Endothelial cell of umbilical vein (primary cell): ENCODE measurements around the gene SUMO2. TPM values are rescaled to one million over a fixed set of nuclear protein-coding genes. Genes with fewer than 3 reads are reported as not detected.

Experiments
- BruUV-seq: library from RNA; stranded (reverse); fragments of 400-500 nt; replicated peaks from 2 replicates; lab custom pipeline; 2021; lab: Mats Ljungman, UMichigan
- CTCF ChIA-PET: fragments of 300-600, 350-600 bp; sonication (Branson Sonifier 250); formaldehyde crosslinking; loops from one replicate; lab custom pipeline; 2021; ENCODE audit warnings: antibody characterized with exemption, inconsistent platforms; lab: Charles Lee
- POLR2A ChIA-PET: fragments of 300-600, 350-600 bp; sonication (Branson Sonifier 250); formaldehyde crosslinking; loops from one replicate; lab custom pipeline; 2021; ENCODE audit warnings: antibody characterized with exemption, inconsistent platforms; lab: Charles Lee
- DNase-seq: peaks from one replicate; pipeline ENCODE4 v3.0.0-alpha.2; 2011; ENCODE audit warnings: low read depth, low spot score
- FAIRE-seq: peaks from 2 replicates; lab custom pipeline; 2011; peaks lifted over from hg19 to GRCh38; lab: Jason Lieb, UNC
- H2AFZ ChIP-seq: 2 replicates; pipeline ENCODE4 v1.6.0; 2012; ENCODE audit warnings: low read depth, low read length, control low read depth, inconsistent platforms
- H3K27ac ChIP-seq: 2 replicates; pipeline ENCODE4 v1.5.1; 2011; ENCODE audit warnings: low read depth, mild to moderate bottlenecking, control low read depth, low read length, moderate library complexity; ENCODE audit not compliant: insufficient read depth
- H3K27me3 ChIP-seq, 2 experiments: 2 replicates each; pipeline versions ENCODE4 v1.6.0 to v1.6.1; 2011; ENCODE audit warnings: low read length in 2 of 2, mixed read lengths in 1 of 2; ENCODE audit not compliant: control insufficient read depth in 2 of 2, insufficient read depth in 2 of 2
- H3K36me3 ChIP-seq, 2 experiments: 2 replicates in 1 of 2; 3 replicates in 1 of 2; pipeline ENCODE4 v1.5.1; 2011; ENCODE audit warnings: low read length in 2 of 2, mild to moderate bottlenecking in 1 of 2, moderate library complexity in 1 of 2; ENCODE audit not compliant: control insufficient read depth in 2 of 2, insufficient read depth in 2 of 2; ENCODE audit errors: extremely low read depth in 1 of 2
- H3K4me1 ChIP-seq: 3 replicates; pipeline ENCODE4 v1.5.1; 2011; ENCODE audit warnings: mild to moderate bottlenecking, low read length; ENCODE audit not compliant: control insufficient read depth, insufficient read depth; ENCODE audit errors: extremely low read depth
- H3K4me2 ChIP-seq: 2 replicates; pipeline ENCODE4 v1.6.1; 2011; ENCODE audit warnings: low read length, control low read depth, mixed read lengths; ENCODE audit not compliant: insufficient read depth
- H3K4me3 ChIP-seq, 3 experiments: fragments of 200-600 bp in 1 of 3; sonication (generic), shearing (Covaris generic) in 1 of 3; replicated peaks in 1 of 3; 2 replicates each; pipeline ENCODE4 v1.5.1; 2011 to 2016; ENCODE audit warnings: control low read depth in 3 of 3, low read length in 3 of 3, mild to moderate bottlenecking in 2 of 3, inconsistent platforms in 1 of 3, low read depth in 1 of 3, moderate library complexity in 1 of 3; ENCODE audit not compliant: insufficient read depth in 1 of 3
- H3K79me2 ChIP-seq: 2 replicates; pipeline ENCODE4 v1.6.0; 2012; ENCODE audit warnings: low read length, inconsistent platforms; ENCODE audit not compliant: control insufficient read depth, insufficient read depth
- H3K9ac ChIP-seq: replicated peaks from 2 replicates; pipeline ENCODE3; 2011; ENCODE audit warnings: low read length, control low read depth; ENCODE audit not compliant: insufficient read depth; ENCODE audit errors: extremely low read depth
- H3K9me1 ChIP-seq: replicated peaks from 3 replicates; pipeline ENCODE4 v1.6.0; 2011; ENCODE audit warnings: mild to moderate bottlenecking, low read length; ENCODE audit not compliant: control insufficient read depth, insufficient read depth; ENCODE audit errors: extremely low read depth
- H3K9me3 ChIP-seq: replicated peaks from 2 replicates; pipeline ENCODE4 v1.5.1; 2012; ENCODE audit warnings: low read length, inconsistent platforms; ENCODE audit not compliant: control insufficient read depth, insufficient read depth
- H4K20me1 ChIP-seq: replicated peaks from 2 replicates; pipeline ENCODE3; 2011; ENCODE audit warnings: mild to moderate bottlenecking, low read length; ENCODE audit not compliant: control insufficient read depth, insufficient read depth; ENCODE audit errors: extremely low read depth
- CTCF ChIP-seq, 2 donors: IDR thresholded peaks; 1 replicate in 1 of 2; 2 replicates in 1 of 2; pipeline ENCODE4 v1.5.1; 2011; ENCODE audit warnings: low read length in 2 of 2, mild to moderate bottlenecking in 2 of 2, moderate library complexity in 2 of 2, control low read depth in 1 of 2, inconsistent platforms in 1 of 2, low read depth in 1 of 2; ENCODE audit not compliant: insufficient read depth in 1 of 2; ENCODE audit errors: extremely low read depth in 1 of 2
- EZH2 ChIP-seq: IDR thresholded peaks from 2 replicates; pipeline ENCODE4 v1.6.1; 2012; ENCODE audit warnings: borderline replicate concordance, low read depth, mild to moderate bottlenecking, moderate library complexity, low read length, inconsistent platforms; ENCODE audit not compliant: severe bottlenecking
- FOS ChIP-seq: IDR thresholded peaks from 2 replicates; pipeline ENCODE4 v1.6.1; 2011; ENCODE audit warnings: mild to moderate bottlenecking, low read length, moderate library complexity, borderline replicate concordance; ENCODE audit not compliant: insufficient read depth
- GATA2 ChIP-seq: IDR thresholded peaks from 2 replicates; pipeline ENCODE4 v1.7.0; 2011; ENCODE audit warnings: low read depth, mild to moderate bottlenecking, moderate library complexity, mixed read lengths, low read length; ENCODE audit not compliant: insufficient read length, insufficient read depth
- JUN ChIP-seq: IDR thresholded peaks from 2 replicates; pipeline ENCODE4 v1.6.1; 2011; ENCODE audit warnings: borderline replicate concordance, low read depth; ENCODE audit not compliant: insufficient read length, insufficient read depth
- MAX ChIP-seq: IDR thresholded peaks from 2 replicates; pipeline ENCODE4 v1.6.1; 2011; ENCODE audit not compliant: insufficient read depth, insufficient read length
- MYC ChIP-seq: IDR thresholded peaks from one replicate; pipeline ENCODE4 v1.6.1; 2011; ENCODE audit warnings: mild to moderate bottlenecking, low read depth, low read length
- POLR2A ChIP-seq: IDR thresholded peaks from 2 replicates; pipeline ENCODE4 v1.6.1; 2012; ENCODE audit warnings: low read depth, mild to moderate bottlenecking, control low read depth, low read length
- POLR2AphosphoS5 ChIP-seq: IDR thresholded peaks from 2 replicates; pipeline ENCODE4 v1.6.1; 2012; ENCODE audit warnings: low read depth, mild to moderate bottlenecking, control low read depth, low read length, moderate library complexity; ENCODE audit not compliant: insufficient read depth
- dilution Hi-C: fragments of 300-500 bp; cut with MboI; formaldehyde crosslinking; loops from one replicate; pipeline ENCODE4 v1.15.0; 2019; ENCODE audit warnings: low sequenced_read_pairs; ENCODE audit not compliant: extremely low pct_ligation_motif_present
- intact Hi-C: fragments of 100-400 bp; cut with micrococcal nuclease; formaldehyde crosslinking; loops from one replicate; pipeline ENCODE4 v1.10.0; 2022
- polyA plus RNA-seq, 4 experiments: library from polyadenylated mRNA; depleted of rRNA in 3 of 4; stranded (reverse) in 3 of 4; unstranded in 1 of 4; fragments of >200 nt; gene quantifications; 2 replicates each; pipeline versions ENCODE4 v1.2.1 to v1.2.3, GENCODE V29; 2011 to 2012; ENCODE audit warnings: missing spikeins in 1 of 4
- total RNA-seq: library from RNA; stranded (reverse); gene quantifications from 2 replicates; pipeline ENCODE4 v1.2.3, GENCODE V29; 2021

SUMO2 gene
- total and polyA plus RNA-seq, 2 donors (not counting 3 experiments of a cell fraction or from before 2014, with no cell fraction given), result 75.6 to 437 TPM

GRCh38 chr17:75124819-75125162, 58.0 kb downstream of the SUMO2 start:
- DNase-seq (no peak), FAIRE-seq (peak; percentile 4)
- BruUV-seq, result TSS peak; percentile 69
- peaks cover 2% of the 10 kb centered on the region for H3K79me2 ChIP-seq
- ChIA-PET POLR2A (interaction anchor here (1.1 to 1.3 kb wide), 2 partner anchors 11 to 76 kb away, joined by 3 to 7 read pairs; no protein-coding TSS in a partner anchor), CTCF (interaction anchor here (1.0 to 6.0 kb wide), 10 partner anchors 9 to 146 kb away, joined by 4 to 88 read pairs (median 6); partner anchors contain the start of genes ARMC7 and MIF4GD)
- H3K36me3 ChIP-seq, result peaks cover 2 to 9% of the 10 kb centered on the region in 2 experiments
- H3K27ac ChIP-seq, result peak overlapping the region; percentile 85
- no peak for TF ChIP-seq CTCF (IDR thresholded peaks at IDR 0.05; ENCODE audit: extremely low read depth in 1 of 2, insufficient read depth in 1 of 2, low read depth in 1 of 2, low read length in 2 of 2)
- no peak for TF ChIP-seq POLR2A
- no peak for TF ChIP-seq POLR2AphosphoS5
- no peak for TF ChIP-seq JUN
- no peak for TF ChIP-seq EZH2
- TF ChIP-seq MYC, result no peak
- TF ChIP-seq GATA2, result no peak
- TF ChIP-seq MAX, result no peak
- no peak for TF ChIP-seq FOS
- dilution Hi-C loops, result no loop called here
- H3K9me1 ChIP-seq, result no peaks in the 10 kb centered on the region
- H3K9ac ChIP-seq, result peak overlapping the region; percentile 60
- H3K27me3 ChIP-seq, result no peaks in the 10 kb centered on the region
- intact Hi-C loops, result loop anchor here (1.0 kb wide), 2 partner anchors 10 to 28 kb away; no protein-coding TSS in a partner anchor
- peaks cover 17% of the 10 kb centered on the region for H3K4me1 ChIP-seq
- no peak overlapping the region for H3K4me3 ChIP-seq
- H2AFZ ChIP-seq, result peak overlapping the region; percentile 88
- no peaks in the 10 kb centered on the region for H3K9me3 ChIP-seq
- H3K4me2 ChIP-seq, result peak overlapping the region; percentile 32
- H4K20me1 ChIP-seq, result no peaks in the 10 kb centered on the region
